Heart left ventricle (tissue), 13 donors: ENCODE data around the gene GCGR.

ENCODE experiments used
- CTCF ChIP-seq, 12 donors: fragments of 200-600 bp; sonication (generic) in 4 of 12; IDR thresholded peaks; one replicate each; pipeline versions ENCODE4 v1.5.0 to v1.8.0; 2018 to 2022; ENCODE audit warnings: antibody characterized with exemption in 12 of 12, mild to moderate bottlenecking in 5 of 12
- POLR2A ChIP-seq, 2 donors: fragments of 450-650 bp; IDR thresholded peaks; one replicate each; pipeline ENCODE4 v1.6.1; 2017; ENCODE audit warnings: antibody characterized with exemption in 2 of 2, mild to moderate bottlenecking in 2 of 2, moderate library complexity in 2 of 2
- donor health status: ischemic (EF 13 %, LVEDD 7.1; RV severe dilation, severe dysfunction).
- donor health status: DM: no; HTN: yes; CAD: no.
- donor health status: DM: no; HTN: no; CAD: no.
- donor health status: ischemic (EF 25% LVEDD 6.9; RV normal size, moderate dysfunction).
- donor health status: ischemic (EF 25% LVEDD 5.7; RV mildly dilated, moderate dysfunction).
- donor health status: ischemic (EF 35%, LVEDD 5.7; RV mildly dilated, moderate dysfunction).
- donor health status: nonischemic (EF 11% LVEDD 7.7; RV severe dilation, severe dysfunction).
- donor health status: DM: yes; HTN: yes; CAD: no.
- donor health status: PGD.
- donor health status: ischemic (EF 29% LVEDD 5.4; RV normal size, mild dysfunction).
- donor health status: nonischemic (EF 23%, LVEDD 6.1; RV moderate dilation, normal function).

- TF ChIP-seq CTCF (IDR thresholded peaks at IDR 0.05) (no peak), POLR2A (IDR thresholded peaks at IDR 0.05) (no peak)
These were observed 18.3 kb downstream of the GCGR start for GRCh38 chr17:81822312-81822637.
